MCF 10A (cell line): ENCODE data around the gene INO80D. TPM values are rescaled to one million over a fixed set of nuclear protein-coding genes. Genes with fewer than 3 reads are reported as not detected.
"Not testable (repeated sequence)": the region's sequence is repeated elsewhere in the genome, so short reads cannot be mapped to it uniquely, and the experiment has no call there.

Experiments
- BruUV-seq: library from RNA; stranded (reverse); fragments of 400-500 nt; replicated peaks from 2 replicates; lab custom pipeline; 2021; lab: Mats Ljungman, UMichigan
- CTCF ChIA-PET: fragments of 300-600 bp; sonication (Branson Sonifier 250); formaldehyde crosslinking; extraction: SDS; loops from one replicate; lab custom pipeline; 2021; ENCODE audit warnings: antibody characterized with exemption, inconsistent platforms; lab: Yijun Ruan, JAX
- POLR2A ChIA-PET: fragments of 300-600, 350-650 bp; sonication (Branson Sonifier 250); formaldehyde crosslinking; extraction: SDS; loops from one replicate; lab custom pipeline; 2020; ENCODE audit warnings: antibody characterized with exemption, inconsistent platforms; lab: Yijun Ruan, JAX
- DNase-seq: peaks from one replicate; pipeline ENCODE4 v3.0.0-alpha.2; 2018; ENCODE audit not compliant: unreplicated experiment
- H3K27ac Mint-ChIP-seq: one replicate; pipeline ENCODE4 v1.8.0; 2022; ENCODE audit warnings: mild to moderate bottlenecking, low read depth, mixed read lengths; ENCODE audit not compliant: unreplicated experiment
- H3K27me3 Mint-ChIP-seq: one replicate; pipeline ENCODE4 v1.8.0; 2022; ENCODE audit warnings: mixed read lengths; ENCODE audit not compliant: insufficient read depth, unreplicated experiment
- H3K36me3 Mint-ChIP-seq: one replicate; pipeline ENCODE4 v1.8.0; 2022; ENCODE audit warnings: mild to moderate bottlenecking, moderate library complexity, mixed read lengths; ENCODE audit not compliant: insufficient read depth, unreplicated experiment
- H3K4me1 Mint-ChIP-seq: one replicate; pipeline ENCODE4 v1.8.0; 2022; ENCODE audit warnings: mixed read lengths; ENCODE audit not compliant: insufficient read depth, unreplicated experiment
- H3K4me3 Mint-ChIP-seq: one replicate; pipeline ENCODE4 v1.8.0; 2022; ENCODE audit warnings: mild to moderate bottlenecking, moderate library complexity, mixed read lengths; ENCODE audit not compliant: unreplicated experiment
- H3K9me3 Mint-ChIP-seq: one replicate; pipeline ENCODE4 v1.8.0; 2022; ENCODE audit warnings: mixed read lengths; ENCODE audit not compliant: unreplicated experiment
- intact Hi-C: fragments of 100-400 bp; cut with micrococcal nuclease; formaldehyde crosslinking; loops from 2 replicates; pipeline ENCODE4 v1.14.1; 2022
- total RNA-seq: library from RNA; stranded (reverse); gene quantifications from 2 replicates; pipeline ENCODE4 v1.2.3, GENCODE V29; 2022
- TF ChIP-seq, protein P1 (sequence below): fragments of 200-600 bp; IDR thresholded peaks from one replicate; pipeline ENCODE4 v1.8.0; 2022; ENCODE audit warnings: antibody characterized with exemption, mild to moderate bottlenecking; ENCODE audit not compliant: unreplicated experiment

Gene INO80D
- total RNA-seq, 1 experiment from 2014 or later = 21.6 TPM

DNA sequence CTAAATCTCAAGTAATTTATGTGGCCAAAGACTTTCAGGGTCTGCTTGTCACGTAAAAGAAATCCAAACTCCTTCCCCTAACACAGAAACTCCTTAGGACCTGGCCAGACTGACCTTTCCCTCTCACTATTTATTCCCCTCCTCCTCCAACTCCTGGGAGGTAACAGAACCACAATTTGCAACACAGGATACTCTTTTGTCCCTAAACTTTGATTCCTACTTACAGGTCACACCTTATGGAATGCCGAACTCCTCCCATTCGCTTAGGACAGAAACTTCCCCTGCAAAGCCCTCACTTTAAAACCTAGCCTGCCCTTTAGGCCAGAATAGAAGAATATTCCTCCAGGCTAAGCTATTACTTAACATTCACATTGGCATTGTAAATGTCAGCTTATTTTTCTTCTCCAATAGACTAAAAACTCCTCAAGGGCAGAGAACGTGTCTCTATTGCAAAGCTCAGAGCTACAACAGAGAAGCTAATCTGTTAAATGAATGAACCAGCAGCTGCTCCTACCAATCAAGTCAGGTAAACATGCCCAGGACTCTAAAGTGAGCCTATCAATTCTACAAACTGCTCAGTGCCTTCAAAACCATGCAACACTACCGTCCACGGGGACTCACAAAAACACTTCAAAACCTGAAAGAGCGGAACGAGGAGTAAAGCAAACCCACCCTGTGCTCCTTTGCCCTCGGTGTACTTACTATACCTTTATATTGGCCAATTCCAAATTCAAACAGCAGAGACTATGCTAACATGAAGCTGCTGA is 6.1 kb downstream of the INO80D start:
- Mint-ChIP-seq H3K4me1 (peaks cover 16% of the 10 kb centered on the region), H3K4me3 (no peak overlapping the region), H3K36me3 (peaks cover 4% of the 10 kb centered on the region), H3K27me3 (no peaks in the 10 kb centered on the region), H3K27ac (peak overlapping the region; percentile 65), H3K9me3 (no peaks in the 10 kb centered on the region)
- CTCF ChIA-PET = interaction anchor here (0.6 kb wide), 1 partner anchor 13 kb away, joined by 3 read pairs; no protein-coding TSS in a partner anchor
- intact Hi-C loops = no loop called here
- TF ChIP-seq, protein P1, sequence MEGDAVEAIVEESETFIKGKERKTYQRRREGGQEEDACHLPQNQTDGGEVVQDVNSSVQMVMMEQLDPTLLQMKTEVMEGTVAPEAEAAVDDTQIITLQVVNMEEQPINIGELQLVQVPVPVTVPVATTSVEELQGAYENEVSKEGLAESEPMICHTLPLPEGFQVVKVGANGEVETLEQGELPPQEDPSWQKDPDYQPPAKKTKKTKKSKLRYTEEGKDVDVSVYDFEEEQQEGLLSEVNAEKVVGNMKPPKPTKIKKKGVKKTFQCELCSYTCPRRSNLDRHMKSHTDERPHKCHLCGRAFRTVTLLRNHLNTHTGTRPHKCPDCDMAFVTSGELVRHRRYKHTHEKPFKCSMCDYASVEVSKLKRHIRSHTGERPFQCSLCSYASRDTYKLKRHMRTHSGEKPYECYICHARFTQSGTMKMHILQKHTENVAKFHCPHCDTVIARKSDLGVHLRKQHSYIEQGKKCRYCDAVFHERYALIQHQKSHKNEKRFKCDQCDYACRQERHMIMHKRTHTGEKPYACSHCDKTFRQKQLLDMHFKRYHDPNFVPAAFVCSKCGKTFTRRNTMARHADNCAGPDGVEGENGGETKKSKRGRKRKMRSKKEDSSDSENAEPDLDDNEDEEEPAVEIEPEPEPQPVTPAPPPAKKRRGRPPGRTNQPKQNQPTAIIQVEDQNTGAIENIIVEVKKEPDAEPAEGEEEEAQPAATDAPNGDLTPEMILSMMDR = no peak
- BruUV-seq = no TSS peak
- POLR2A ChIA-PET = interaction anchor here (0.6 kb wide), 2 partner anchors 20 to 80 kb away, joined by 3 read pairs; partner anchors contain the start of gene EEF1B2
- no peak for DNase-seq

DNA sequence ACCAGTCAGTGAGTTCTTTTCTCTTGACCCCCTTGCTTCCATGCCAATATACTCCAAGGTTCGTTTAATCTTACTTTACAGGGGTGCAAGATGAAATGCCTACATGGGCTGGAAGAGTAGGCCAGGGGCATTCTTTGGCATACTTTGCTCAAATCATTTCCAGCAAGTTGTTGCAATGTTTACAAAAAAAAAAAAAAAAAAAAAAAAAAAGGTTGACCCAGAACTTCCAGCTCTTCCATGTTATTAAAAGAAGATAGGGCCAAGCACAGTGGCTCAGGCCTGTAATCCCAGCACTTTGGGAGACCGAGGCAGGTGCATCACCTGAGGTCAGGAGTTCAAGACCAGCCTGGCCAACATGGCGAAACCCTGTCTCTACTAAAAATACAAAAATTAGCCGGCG is 8.1 kb downstream of the INO80D start:
- POLR2A ChIA-PET = interaction anchor here (0.6 to 0.9 kb wide), 3 partner anchors 9 to 1162 kb away, joined by 3 to 4 read pairs (median 4); no protein-coding TSS in a partner anchor
- H3K9me3 Mint-ChIP-seq, H3K27me3 Mint-ChIP-seq, intact Hi-C loops, H3K27ac Mint-ChIP-seq, DNase-seq, BruUV-seq, H3K4me3 Mint-ChIP-seq: not testable (repeated sequence)
- Mint-ChIP-seq H3K36me3 (peaks cover 12% of the 10 kb centered on the region), H3K4me1 (peaks cover 10% of the 10 kb centered on the region)
- CTCF ChIA-PET = interaction anchor here (0.6 kb wide), 1 partner anchor 12 kb away, joined by 5 read pairs; no protein-coding TSS in a partner anchor

DNA sequence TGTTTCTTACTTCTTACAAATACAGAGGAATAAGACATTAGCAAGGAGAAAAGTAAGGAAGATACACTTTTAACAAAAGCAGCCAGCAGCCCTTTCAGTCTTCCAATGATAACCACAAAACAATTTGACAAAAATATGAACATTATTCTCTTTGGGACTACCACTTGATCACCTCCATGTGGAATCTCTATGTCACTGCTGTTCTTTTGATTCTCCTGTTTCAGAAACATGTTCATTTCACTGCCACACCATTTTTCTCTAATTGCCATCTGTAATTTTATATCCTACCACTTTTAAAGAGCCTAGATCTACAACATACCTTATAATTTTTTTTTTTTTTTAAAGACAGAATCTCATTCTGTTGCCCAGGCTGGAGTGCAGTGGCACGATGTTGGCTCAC is 10.9 kb downstream of the INO80D start:
- Mint-ChIP-seq H3K27ac (no peak overlapping the region), H3K4me1 (peaks cover 17% of the 10 kb centered on the region), H3K9me3 (no peaks in the 10 kb centered on the region), H3K36me3 (peaks cover 12% of the 10 kb centered on the region), H3K27me3 (no peaks in the 10 kb centered on the region), H3K4me3 (no peak overlapping the region)
- no TSS peak for BruUV-seq
- no peak for DNase-seq
- TF ChIP-seq, protein P1 = no peak
- POLR2A ChIA-PET = no interaction called here
- CTCF ChIA-PET = no interaction called here
- intact Hi-C loops = no loop called here

DNA sequence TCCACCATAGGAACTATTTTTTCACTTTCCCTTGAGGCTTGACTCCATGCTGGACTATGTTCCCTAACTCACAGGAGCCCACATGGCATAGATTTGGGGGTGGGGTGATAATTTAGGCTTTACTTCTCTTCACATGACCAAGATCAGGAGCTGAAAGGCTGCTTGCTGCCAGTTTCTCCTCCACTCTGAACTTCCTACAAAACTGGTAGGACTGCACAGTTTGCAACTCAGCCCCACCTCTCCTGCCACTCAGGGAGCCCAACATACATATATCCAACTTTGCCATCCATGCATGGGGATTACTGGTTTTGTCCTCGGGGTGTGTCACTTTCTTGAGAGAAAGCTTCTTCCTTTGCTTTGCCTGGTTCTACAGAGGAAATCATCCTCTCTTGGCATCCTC is 14.2 kb downstream of the INO80D start:
- Mint-ChIP-seq H3K36me3 (peaks cover 12% of the 10 kb centered on the region), H3K9me3 (no peaks in the 10 kb centered on the region), H3K4me1 (peaks cover 7% of the 10 kb centered on the region), H3K27me3 (no peaks in the 10 kb centered on the region), H3K27ac (no peak overlapping the region), H3K4me3 (no peak overlapping the region)
- no TSS peak for BruUV-seq
- ChIA-PET POLR2A (interaction anchor here (0.7 to 1.8 kb wide), 3 partner anchors 12 to 489 kb away, joined by 3 to 7 read pairs (median 4); partner anchors contain the start of gene INO80D), CTCF (interaction anchor here (0.6 kb wide), 2 partner anchors 59 to 64 kb away, joined by 3 read pairs; no protein-coding TSS in a partner anchor)
- DNase-seq = no peak
- intact Hi-C loops = no loop called here
- TF ChIP-seq, protein P1 = no peak
